Measurements from ENCODE around the gene RRAS2. TPM values are rescaled to one million over a fixed set of nuclear protein-coding genes. Genes with fewer than 3 reads are reported as not detected.
"Not testable (repeated sequence)": the region's sequence is repeated elsewhere in the genome, so short reads cannot be mapped to it uniquely, and the experiment has no call there.

RRAS2 gene
- total RNA-seq, 1 experiment from 2014 or later: 182 TPM

DNA sequence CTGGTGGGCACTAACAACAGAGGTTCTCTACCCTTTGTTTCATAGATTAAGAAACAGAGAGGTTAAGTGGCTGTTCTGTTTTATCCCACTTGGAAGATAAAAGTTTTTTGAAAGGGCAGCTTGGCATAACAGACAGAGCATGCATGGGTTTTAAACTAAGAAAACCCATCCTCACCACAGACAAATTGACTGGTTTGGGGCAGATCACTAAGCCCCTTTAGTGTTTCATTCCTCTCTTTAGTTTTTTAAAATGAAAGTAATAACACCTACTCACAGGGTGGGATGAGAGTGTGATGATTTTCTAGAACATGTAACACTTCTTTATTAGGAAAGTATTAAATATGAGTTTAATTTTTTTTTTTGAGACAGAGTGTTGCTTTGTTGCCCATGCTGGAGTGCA, 12.3 kb upstream of the RRAS2 start:
- no peak for DNase-seq (ENCODE audit: low read depth)

DNA sequence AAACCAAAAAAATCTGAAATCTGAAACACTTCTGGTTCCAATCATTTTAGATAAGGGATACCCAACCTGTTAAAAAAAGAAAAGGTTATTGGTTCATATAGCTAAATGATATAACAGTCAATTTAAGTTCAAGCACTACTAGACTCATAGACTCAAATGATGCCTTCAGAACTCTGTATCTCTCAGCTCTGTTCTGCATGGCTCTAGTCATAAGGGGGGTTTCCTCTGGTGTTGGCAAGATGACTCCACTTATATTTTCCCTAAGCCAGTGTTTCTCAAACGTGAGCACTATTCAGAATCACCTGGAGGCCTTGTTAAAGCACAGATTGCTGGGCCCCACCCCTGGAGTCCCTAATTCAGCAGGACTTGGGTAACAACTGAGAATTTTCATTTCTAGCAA, 11.5 kb upstream of the RRAS2 start:
- DNase-seq (ENCODE audit: low read depth): no peak

GRCh38 chr11:14369598-14369997, 10.6 kb upstream of the RRAS2 start:
- no peak for DNase-seq (ENCODE audit: low read depth)

- DNase-seq (ENCODE audit: low read depth): no peak
Measured at GRCh38 chr11:14366936-14367335, 8.0 kb upstream of the RRAS2 start.

DNA sequence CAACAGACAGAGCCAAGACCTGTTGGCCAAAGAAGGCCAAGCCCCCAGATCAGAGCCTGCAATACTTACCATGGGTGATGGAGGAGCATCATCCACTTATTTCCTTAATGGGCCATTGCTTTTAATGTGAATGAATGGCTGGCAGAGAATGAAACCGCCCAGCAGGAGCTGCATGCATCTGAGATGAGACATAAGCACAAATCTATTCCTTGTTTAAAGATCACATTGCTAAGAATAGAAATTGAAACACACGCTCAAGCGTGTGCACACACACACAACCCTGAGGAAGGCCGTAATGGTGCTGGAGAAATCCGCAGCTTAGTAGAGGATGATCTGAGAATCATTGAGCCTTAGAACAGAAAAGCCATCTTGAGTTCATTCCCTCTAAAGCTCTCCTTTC, 5.3 kb upstream of the RRAS2 start:
- no peak for DNase-seq (ENCODE audit: low read depth)

- no peak for DNase-seq (ENCODE audit: low read depth)
Measured at GRCh38 chr11:14362611-14363010, 3.6 kb upstream of the RRAS2 start.

GRCh38 chr11:14361951-14362350, 3.0 kb upstream of the RRAS2 start:
- no peak for DNase-seq (ENCODE audit: low read depth)

GRCh38 chr11:14360976-14361375, 2.0 kb upstream of the RRAS2 start:
- DNase-seq (ENCODE audit: low read depth): no peak

- peak; percentile 46 for DNase-seq (ENCODE audit: low read depth)
Measured at GRCh38 chr11:14359501-14360031, 583 bp upstream of the RRAS2 start.

- peak; percentile 60 for DNase-seq (ENCODE audit: low read depth)
Measured at GRCh38 chr11:14357881-14358728, 878 bp downstream of the RRAS2 start.

DNA sequence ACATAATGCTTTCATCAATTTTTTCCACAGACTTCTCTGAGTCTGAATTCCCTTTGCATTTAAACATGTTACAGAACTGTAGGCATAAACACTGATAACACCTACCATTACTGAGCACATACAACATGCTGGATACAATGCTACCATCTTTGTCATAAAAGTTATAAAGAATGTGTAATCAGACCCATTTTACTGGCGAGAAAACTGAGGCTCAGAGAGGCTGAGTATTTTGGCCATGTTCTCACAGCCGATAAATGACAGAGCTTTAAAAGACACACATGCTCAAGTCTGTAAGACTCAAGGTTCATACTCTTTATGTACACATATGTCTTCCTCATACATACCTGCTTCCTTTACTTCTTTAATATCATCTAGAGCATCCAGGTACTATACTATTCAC, 2.6 kb downstream of the RRAS2 start:
- DNase-seq (ENCODE audit: low read depth): no peak

- not testable (repeated sequence) for DNase-seq (ENCODE audit: low read depth)
Measured at GRCh38 chr11:14354604-14355003, 4.4 kb downstream of the RRAS2 start.

DNA sequence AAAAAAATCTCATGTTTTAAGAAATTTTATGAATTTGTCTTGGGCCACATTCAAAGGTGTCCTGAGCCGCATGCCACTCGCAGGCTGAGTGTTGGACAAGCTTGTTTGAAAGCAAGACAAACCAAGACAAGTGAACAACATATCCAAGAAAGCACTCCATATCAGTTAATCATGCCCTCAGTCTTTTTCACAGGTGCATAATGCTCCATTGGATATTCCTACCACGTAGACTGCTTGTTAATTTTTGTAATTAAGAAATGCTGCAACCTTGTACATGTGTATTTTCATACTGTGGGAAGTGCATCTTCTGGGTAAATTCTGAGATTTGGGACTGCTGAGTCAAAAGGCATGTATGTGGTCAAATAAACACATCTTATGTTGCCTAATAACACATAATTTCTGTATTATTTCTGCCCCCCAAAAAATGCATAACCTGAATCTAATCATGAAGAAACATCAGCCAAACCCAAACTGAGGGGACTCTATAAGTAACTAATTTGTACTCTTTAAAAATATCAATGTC, 8.2 kb downstream of the RRAS2 start:
- no peak for DNase-seq (ENCODE audit: low read depth)

GRCh38 chr11:14350215-14350614, 8.8 kb downstream of the RRAS2 start:
- no peak for DNase-seq (ENCODE audit: low read depth)

DNA sequence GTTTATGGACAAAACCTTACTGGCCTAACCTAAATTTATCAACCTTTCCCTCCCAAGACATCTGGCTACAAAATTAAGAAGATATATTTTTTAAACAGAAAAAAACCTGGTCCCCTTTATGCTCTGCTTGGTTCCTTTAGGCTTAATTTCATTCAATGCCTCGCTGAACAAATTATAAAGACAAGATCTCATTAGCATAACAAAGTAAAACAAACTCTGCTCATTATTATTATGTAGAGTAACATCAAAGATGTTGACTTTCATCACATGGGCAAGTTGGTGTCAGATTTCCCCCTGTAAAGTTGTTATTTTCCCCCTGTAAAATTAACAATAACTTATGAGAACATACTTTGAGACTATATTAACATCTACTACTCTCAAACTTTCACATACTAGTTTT, 11.0 kb downstream of the RRAS2 start:
- no peak for DNase-seq (ENCODE audit: low read depth)

DNA sequence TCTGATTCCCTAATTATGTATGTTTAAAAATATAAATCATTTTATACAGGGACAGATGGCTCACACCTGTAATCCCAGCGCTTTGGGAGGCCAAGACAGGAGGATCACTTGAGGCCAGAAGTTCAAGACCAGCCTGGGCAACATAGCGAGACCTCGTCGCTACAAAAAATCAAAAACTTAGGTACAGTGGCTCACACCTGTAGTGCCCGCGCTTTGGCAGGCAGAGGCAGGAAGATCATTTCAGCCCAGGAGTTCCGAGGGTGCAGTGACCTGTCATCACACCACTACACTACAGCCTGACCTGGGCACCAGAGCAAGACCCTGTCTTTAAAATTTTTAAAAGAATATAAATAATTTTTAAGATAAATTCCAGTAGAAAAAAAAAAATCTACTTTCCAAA, 11.5 kb downstream of the RRAS2 start:
- DNase-seq (ENCODE audit: low read depth): no peak

DNA sequence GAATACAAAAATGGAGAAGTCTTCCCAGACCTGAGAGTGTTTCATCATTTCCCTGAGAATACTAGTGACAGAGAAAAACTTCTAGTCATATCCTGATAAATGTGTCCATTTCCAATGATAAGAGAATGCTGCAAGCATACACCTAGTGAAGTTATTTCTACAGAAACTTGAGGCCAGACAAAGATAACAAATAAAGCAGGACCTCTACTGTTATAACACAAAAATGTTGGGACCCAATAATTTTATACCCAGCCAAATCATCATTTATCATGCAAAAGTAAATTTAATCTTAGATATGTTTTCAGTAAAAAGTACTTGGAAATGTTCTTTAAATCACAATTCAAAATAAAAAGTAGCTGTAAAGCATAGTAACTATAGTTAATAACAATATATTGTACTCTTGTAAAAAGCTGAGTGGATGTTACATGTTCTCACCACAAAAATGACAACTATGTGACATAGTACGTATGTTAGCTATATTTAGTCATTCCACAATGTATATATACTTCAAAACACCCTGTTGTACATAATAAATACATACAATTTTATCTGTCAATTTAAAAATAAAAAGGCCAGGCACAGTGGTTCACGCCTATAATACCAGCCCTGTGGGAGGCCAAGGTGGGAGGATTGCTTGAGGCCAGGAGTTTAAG, 12.6 kb downstream of the RRAS2 start:
- no peak for DNase-seq (ENCODE audit: low read depth)

DNA sequence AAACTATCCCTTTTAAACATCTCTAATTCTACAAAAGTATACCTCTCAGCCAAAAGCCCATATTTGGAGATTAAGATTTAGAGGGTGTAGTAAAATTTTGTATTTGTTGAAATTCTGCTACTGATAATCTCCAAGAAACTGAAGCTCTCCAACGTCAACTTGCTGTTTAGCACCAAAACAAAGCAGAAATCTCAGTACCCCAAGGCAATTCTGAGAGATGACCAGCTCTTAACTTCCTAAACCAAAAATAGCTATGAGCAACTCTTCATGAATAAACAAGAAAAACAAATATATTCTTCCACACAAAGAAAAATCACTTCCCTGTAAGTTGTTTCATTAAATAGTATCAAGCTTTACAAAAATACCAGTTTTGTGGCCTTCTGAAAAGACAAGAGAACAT, 13.3 kb downstream of the RRAS2 start:
- DNase-seq (ENCODE audit: low read depth): no peak

GRCh38 chr11:14345016-14345415, 14.0 kb downstream of the RRAS2 start:
- DNase-seq (ENCODE audit: low read depth): not testable (repeated sequence)

DNA sequence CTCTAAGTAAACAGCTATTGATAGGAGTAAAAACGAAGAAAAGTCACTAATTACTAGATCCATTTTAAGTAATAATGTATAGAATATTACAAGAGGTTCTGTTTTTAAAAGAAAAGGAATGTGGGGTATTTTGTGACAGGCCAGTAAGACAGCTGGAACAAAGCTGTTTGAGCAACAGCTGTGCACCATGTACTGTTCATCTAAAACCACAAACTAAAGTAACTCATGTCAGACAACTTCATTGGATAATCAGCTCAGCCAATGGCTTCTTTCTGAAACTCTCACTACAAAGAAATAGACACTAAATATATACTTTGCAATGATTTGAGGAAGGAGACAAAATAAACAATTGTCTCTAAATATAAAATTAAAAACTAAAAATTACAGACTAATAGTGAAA, 16.1 kb downstream of the RRAS2 start:
- peak; percentile 93 for DNase-seq (ENCODE audit: low read depth)

GRCh38 chr11:14341968-14342367, 17.0 kb downstream of the RRAS2 start:
- peak; percentile 26 for DNase-seq (ENCODE audit: low read depth)

DNA sequence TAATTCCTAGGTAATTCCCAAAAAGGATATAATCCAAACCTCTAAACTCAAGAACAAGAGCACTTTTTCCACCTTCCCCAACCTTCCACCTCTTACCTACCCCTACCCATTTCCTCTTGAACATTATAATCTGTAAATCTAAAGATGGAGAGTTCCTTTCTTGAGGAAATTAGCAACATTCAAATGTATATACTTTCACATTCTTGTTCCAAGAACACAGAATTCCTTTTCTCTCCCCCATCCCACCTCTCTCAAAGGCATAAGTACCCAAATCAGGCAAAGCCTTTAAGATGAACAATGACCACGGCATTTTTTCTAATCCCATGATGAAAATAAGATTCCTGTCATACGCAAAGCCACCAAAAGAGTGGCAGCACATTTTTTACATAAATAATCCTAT, 18.3 kb downstream of the RRAS2 start:
- DNase-seq (ENCODE audit: low read depth): no peak

DNA sequence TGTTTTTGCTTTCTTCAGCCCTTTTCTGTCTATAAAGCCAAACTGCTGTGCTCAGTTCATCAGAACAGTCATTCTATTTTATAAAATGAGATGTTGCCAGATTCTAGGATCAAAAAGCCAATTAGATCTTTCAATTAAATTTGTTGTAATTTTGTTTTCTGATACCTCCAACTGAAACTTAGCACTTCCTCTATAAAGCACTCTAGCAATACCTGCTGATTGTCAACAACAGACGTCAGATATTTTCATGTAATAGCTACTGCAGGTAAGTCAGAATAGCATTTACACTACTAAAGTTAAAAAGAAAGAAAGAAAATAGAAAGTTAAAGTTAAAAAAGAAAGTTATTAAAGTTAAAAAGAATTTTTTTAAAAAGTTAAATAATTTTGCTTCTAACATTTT, 19.6 kb downstream of the RRAS2 start:
- DNase-seq (ENCODE audit: low read depth): no peak
